GM23338 (cell line): ENCODE data around the gene CIROP. TPM values are rescaled to one million over a fixed set of nuclear protein-coding genes. Genes with fewer than 3 reads are reported as not detected.

Experiments used
- ATAC-seq: fragments of 200-7000 bp; cut with Tn5 transposase; 3 replicates; pipeline ENCODE4 v1.9.1; 2020
- DNase-seq: peaks from one replicate; pipeline ENCODE4 v3.0.0-alpha.2; 2015; ENCODE audit warnings: low spot score
- H2AFZ ChIP-seq: fragments of 200-600 bp; sonication (generic); 2 replicates; pipeline ENCODE4 v1.8.0; 2016; ENCODE audit warnings: antibody characterized with exemption, mild to moderate bottlenecking, moderate library complexity
- H3F3A ChIP-seq: fragments of 200-600 bp; sonication (generic); replicated peaks from 2 replicates; pipeline ENCODE4 v1.8.0; 2017; ENCODE audit warnings: antibody characterized with exemption, mixed run types, low read depth
- H3K27ac ChIP-seq: fragments of 200-600 bp; sonication (generic); 2 replicates; pipeline ENCODE4 v1.6.1; 2016; ENCODE audit warnings: low read depth
- H3K27me3 ChIP-seq: fragments of 200-600 bp; sonication (generic); 2 replicates; pipeline ENCODE4 v1.8.0; 2016; ENCODE audit warnings: mild to moderate bottlenecking, mixed run types, moderate library complexity; ENCODE audit not compliant: insufficient read depth
- H3K36me3 ChIP-seq: fragments of 200-600 bp; sonication (generic); 2 replicates; pipeline ENCODE4 v1.8.0; 2016; ENCODE audit warnings: mild to moderate bottlenecking; ENCODE audit not compliant: insufficient read depth
- H3K4me1 ChIP-seq: fragments of 200-600 bp; sonication (generic); 2 replicates; pipeline ENCODE4 v1.8.0; 2016; ENCODE audit warnings: mild to moderate bottlenecking, moderate library complexity; ENCODE audit not compliant: insufficient read depth
- H3K4me2 ChIP-seq: fragments of 200-600 bp; sonication (generic); 2 replicates; pipeline ENCODE4 v1.7.1; 2017; ENCODE audit warnings: mixed run types
- H3K4me3 ChIP-seq: fragments of 200-600 bp; sonication (generic); 2 replicates; pipeline ENCODE4 v1.6.1; 2016; ENCODE audit warnings: mixed run types
- H3K79me2 ChIP-seq: fragments of 200-600 bp; sonication (generic); replicated peaks from 2 replicates; pipeline ENCODE4 v1.8.0; 2017; ENCODE audit warnings: mild to moderate bottlenecking; ENCODE audit not compliant: insufficient read depth
- H3K9me2 ChIP-seq: fragments of 200-600 bp; sonication (generic); 2 replicates; pipeline ENCODE4 v1.8.0; 2017; ENCODE audit not compliant: insufficient read depth
- H4K20me1 ChIP-seq: fragments of 200-600 bp; sonication (generic); replicated peaks from 2 replicates; pipeline ENCODE4 v1.8.0; 2017; ENCODE audit warnings: mild to moderate bottlenecking; ENCODE audit not compliant: insufficient read depth
- H3K27ac Mint-ChIP-seq: 2 replicates; pipeline ENCODE4 v1.8.0; 2020; ENCODE audit warnings: inconsistent platforms, mild to moderate bottlenecking, moderate library complexity, mixed read lengths
- H3K27me3 Mint-ChIP-seq: 3 replicates; pipeline ENCODE4 v1.8.0; 2022; ENCODE audit warnings: low read depth, mild to moderate bottlenecking, moderate library complexity, mixed read lengths, inconsistent platforms; ENCODE audit not compliant: insufficient read depth, poor library complexity
- H3K36me3 Mint-ChIP-seq: 3 replicates; pipeline ENCODE4 v1.8.0; 2021; ENCODE audit warnings: low read depth, mild to moderate bottlenecking, inconsistent platforms, moderate library complexity, mixed read lengths
- H3K4me1 Mint-ChIP-seq: 3 replicates; pipeline ENCODE4 v1.8.0; 2020; ENCODE audit warnings: mild to moderate bottlenecking, inconsistent platforms, mixed read lengths
- H3K4me3 Mint-ChIP-seq: 3 replicates; pipeline ENCODE4 v1.8.0; 2021; ENCODE audit warnings: moderate library complexity, mild to moderate bottlenecking, inconsistent platforms, mixed read lengths
- H3K9me3 Mint-ChIP-seq: 3 replicates; pipeline ENCODE4 v1.8.0; 2020; ENCODE audit warnings: moderate library complexity, mild to moderate bottlenecking, inconsistent platforms, mixed read lengths
- CREB1 ChIP-seq: fragments of 250-450 bp; sonication (Bioruptor Pico); IDR thresholded peaks from 2 replicates; pipeline ENCODE4 v1.5.0; 2020; ENCODE audit warnings: low read depth, mild to moderate bottlenecking, moderate library complexity
- EZH2 ChIP-seq: fragments of 200-600 bp; sonication (generic); IDR thresholded peaks from one replicate; pipeline ENCODE4 v1.8.0; 2017; ENCODE audit warnings: antibody characterized with exemption, mild to moderate bottlenecking, low read depth; ENCODE audit not compliant: unreplicated experiment
- JUNB ChIP-seq: IDR thresholded peaks from one replicate; pipeline ENCODE4 v1.6.1; 2016; ENCODE audit warnings: antibody characterized with exemption; ENCODE audit not compliant: unreplicated experiment
- NANOG ChIP-seq: IDR thresholded peaks from 2 replicates; pipeline ENCODE4 v1.6.1; 2016; ENCODE audit warnings: antibody characterized with exemption, borderline replicate concordance
- POLR2AphosphoS5 ChIP-seq: IDR thresholded peaks from 2 replicates; pipeline ENCODE4 v1.6.1; 2016; ENCODE audit warnings: antibody characterized with exemption, low read depth
- STAT1 ChIP-seq: IDR thresholded peaks from one replicate; pipeline ENCODE4 v1.6.1; 2016; ENCODE audit warnings: antibody characterized with exemption; ENCODE audit not compliant: unreplicated experiment
- ZNF114 ChIP-seq: fragments of 250-450 bp; sonication (Bioruptor Pico); IDR thresholded peaks from 2 replicates; pipeline ENCODE4 v1.5.0; 2020; ENCODE audit warnings: mild to moderate bottlenecking, moderate library complexity
- ZNF331 ChIP-seq: fragments of 250-450 bp; sonication (Bioruptor Pico); IDR thresholded peaks from 2 replicates; pipeline ENCODE4 v1.5.0; 2020; ENCODE audit warnings: low read depth, mild to moderate bottlenecking, moderate library complexity
- polyA plus RNA-seq: library from polyadenylated mRNA; unstranded; fragments of >200 nt; fragmentation: Nextera tagmentation; extraction: Ambion mirVana; gene quantifications from 2 replicates; pipeline ENCODE4 v1.2.1, GENCODE V29; 2016
- total RNA-seq: library from RNA; depleted of rRNA; stranded (reverse); fragments of >200 nt; shearing (Covaris generic); gene quantifications from 2 replicates; pipeline ENCODE4 v1.2.3, GENCODE V29; 2014
- TF ChIP-seq, protein P1 (sequence below): IDR thresholded peaks from 2 replicates; pipeline ENCODE4 v1.6.1; 2016; ENCODE audit warnings: antibody characterized with exemption
- TF ChIP-seq, protein P2 (sequence below), 2 experiments: fragments of 200-600 bp in 1 of 2; sonication (generic) in 1 of 2; conservative IDR thresholded peaks; 2 replicates each; pipeline versions ENCODE4 v1.5.1 to v1.6.1; 2016 to 2017; ENCODE audit warnings: antibody characterized with exemption in 2 of 2, low read depth in 2 of 2, mild to moderate bottlenecking in 2 of 2, moderate library complexity in 1 of 2

The CIROP gene
- total and polyA plus RNA-seq, 2 experiments from 2014 or later: not detected

DNA sequence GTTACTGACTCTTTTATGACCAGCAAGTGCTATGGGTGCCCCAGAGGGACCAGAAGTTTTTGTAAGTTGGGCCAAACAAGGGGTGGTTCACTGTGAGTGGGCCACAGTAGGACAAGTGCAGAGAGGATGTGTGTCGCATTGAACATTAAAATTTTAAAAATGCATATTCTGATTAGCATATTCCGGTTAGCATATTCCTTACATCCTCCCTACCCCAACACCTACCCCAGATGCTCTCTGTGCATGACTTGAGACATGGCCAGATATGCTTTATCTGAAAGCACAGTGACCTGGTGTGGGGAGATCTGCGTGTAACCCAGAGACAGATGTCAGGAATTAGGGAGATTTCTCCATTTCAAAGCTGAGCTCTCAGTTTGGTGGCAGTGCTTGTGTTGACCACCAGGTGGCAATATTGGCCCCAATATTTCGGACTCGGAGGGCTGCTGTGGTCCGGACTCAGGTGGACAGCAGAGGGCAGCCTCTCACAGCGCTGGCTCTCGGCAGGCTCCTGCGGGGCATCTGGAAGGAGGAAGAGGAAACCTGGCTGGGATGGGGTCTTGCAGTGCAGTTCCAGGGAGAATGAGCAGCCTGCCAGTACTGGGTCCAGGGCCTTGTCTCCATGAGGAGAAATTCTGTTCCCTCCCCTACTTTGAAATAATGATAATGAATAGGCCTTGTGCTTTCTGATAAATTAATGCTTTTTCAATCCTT, 15.9 kb upstream of the CIROP start:
- H3K79me2 ChIP-seq: no peaks in the 10 kb centered on the region
- Mint-ChIP-seq H3K4me3 (peak overlapping the region; percentile 6; the same call in 1 of the 3 replicates), H3K36me3 (no peaks in the 10 kb centered on the region; the same call in 1 of the 3 replicates)

DNA sequence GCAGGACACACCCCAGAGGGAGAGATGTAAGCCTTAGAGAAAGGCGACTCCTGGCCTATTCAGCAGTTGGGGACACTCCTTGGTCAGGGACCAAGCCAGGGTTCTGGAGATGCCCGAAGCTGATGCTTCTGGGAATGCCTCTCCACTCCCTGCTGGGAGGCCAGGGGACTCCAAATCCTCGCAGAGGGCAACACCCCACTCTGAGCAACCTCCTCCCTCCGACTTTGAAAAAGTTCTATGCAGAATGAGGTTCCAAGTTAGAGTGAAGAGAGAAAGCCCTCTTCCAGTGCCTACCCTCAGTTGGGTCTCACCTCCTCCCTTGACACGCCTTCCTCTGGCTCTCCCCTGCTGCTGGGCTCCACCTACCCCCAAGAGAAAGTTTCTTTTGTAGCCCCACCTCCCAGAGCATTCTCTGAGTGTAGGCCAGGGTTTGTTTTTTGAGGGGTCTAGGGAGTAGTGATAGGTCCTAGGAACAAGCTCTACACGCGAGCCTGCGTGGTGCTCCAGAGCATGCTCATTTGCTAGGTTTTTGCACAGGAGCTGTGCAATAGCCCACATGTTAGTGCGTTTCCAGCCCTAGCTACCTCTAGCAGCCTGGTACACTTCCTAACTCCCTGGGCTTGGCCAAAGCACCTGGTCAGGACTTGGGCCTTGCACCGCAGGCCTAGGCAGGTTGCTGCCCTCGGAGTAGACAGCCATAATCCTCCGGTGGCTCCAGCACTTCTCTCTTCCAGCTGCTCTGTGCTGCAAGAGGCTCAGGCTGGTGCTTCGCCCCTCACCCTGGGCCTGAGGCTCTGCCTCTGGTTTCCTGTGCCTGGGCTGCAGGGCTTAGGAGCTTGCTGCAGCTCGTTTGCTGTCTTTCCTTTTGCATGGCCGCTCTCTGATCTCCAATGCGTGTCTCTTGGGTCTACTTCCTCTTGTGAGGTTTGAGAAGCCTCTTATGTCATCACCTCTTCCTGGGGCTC, 14.9 kb upstream of the CIROP start:
- no peaks in the 10 kb centered on the region for H3K79me2 ChIP-seq
- Mint-ChIP-seq H3K27ac (no peak overlapping the region), H3K27me3 (peaks cover 22% of the 10 kb centered on the region), H3K36me3 (no peaks in the 10 kb centered on the region; the same call in 2 of the 3 replicates), H3K9me3 (no peaks in the 10 kb centered on the region; the same call in 2 of the 3 replicates), H3K4me1 (peaks cover 50% of the 10 kb centered on the region), H3K4me3 (peak overlapping the region; percentile 24; the same call in 1 of the 3 replicates)
- no peaks in the 10 kb centered on the region for H4K20me1 ChIP-seq
- H3K4me1 ChIP-seq: peaks cover 29% of the 10 kb centered on the region
- H2AFZ ChIP-seq: peak overlapping the region; percentile 43; the same call in 1 of the 2 replicates
- no peaks in the 10 kb centered on the region; the same call in 1 of the 2 replicates for H3F3A ChIP-seq
- H3K36me3 ChIP-seq: no peaks in the 10 kb centered on the region
- H3K27me3 ChIP-seq: no peaks in the 10 kb centered on the region
- H3K4me2 ChIP-seq: 0 out of 2 replicates have a peak overlapping the region, but pooled peaks have one; percentile 14
- H3K9me2 ChIP-seq: no peaks in the 10 kb centered on the region
- peak; percentile 6; the same call in 2 of the 3 replicates for ATAC-seq
- no peak overlapping the region for H3K27ac ChIP-seq
- no peak overlapping the region for H3K4me3 ChIP-seq
- DNase-seq: no peak
- TF ChIP-seq CREB1 (CRISPR knock-in tag): no peak
- no peak for TF ChIP-seq EZH2
- no peak for TF ChIP-seq ZNF114
- TF ChIP-seq, protein P1, sequence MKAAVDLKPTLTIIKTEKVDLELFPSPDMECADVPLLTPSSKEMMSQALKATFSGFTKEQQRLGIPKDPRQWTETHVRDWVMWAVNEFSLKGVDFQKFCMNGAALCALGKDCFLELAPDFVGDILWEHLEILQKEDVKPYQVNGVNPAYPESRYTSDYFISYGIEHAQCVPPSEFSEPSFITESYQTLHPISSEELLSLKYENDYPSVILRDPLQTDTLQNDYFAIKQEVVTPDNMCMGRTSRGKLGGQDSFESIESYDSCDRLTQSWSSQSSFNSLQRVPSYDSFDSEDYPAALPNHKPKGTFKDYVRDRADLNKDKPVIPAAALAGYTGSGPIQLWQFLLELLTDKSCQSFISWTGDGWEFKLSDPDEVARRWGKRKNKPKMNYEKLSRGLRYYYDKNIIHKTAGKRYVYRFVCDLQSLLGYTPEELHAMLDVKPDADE: no peak
- no peak for TF ChIP-seq NANOG
- no peak for TF ChIP-seq STAT1
- TF ChIP-seq, protein P2, sequence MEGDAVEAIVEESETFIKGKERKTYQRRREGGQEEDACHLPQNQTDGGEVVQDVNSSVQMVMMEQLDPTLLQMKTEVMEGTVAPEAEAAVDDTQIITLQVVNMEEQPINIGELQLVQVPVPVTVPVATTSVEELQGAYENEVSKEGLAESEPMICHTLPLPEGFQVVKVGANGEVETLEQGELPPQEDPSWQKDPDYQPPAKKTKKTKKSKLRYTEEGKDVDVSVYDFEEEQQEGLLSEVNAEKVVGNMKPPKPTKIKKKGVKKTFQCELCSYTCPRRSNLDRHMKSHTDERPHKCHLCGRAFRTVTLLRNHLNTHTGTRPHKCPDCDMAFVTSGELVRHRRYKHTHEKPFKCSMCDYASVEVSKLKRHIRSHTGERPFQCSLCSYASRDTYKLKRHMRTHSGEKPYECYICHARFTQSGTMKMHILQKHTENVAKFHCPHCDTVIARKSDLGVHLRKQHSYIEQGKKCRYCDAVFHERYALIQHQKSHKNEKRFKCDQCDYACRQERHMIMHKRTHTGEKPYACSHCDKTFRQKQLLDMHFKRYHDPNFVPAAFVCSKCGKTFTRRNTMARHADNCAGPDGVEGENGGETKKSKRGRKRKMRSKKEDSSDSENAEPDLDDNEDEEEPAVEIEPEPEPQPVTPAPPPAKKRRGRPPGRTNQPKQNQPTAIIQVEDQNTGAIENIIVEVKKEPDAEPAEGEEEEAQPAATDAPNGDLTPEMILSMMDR (conservative IDR thresholded peaks at IDR 0.05; ENCODE audit: low read depth in 2 of 2): no peak
- no peak for TF ChIP-seq JUNB
- TF ChIP-seq POLR2AphosphoS5: no peak

More for the DNA sequence above, 15.9 kb upstream of the CIROP start:
- H3K4me1 Mint-ChIP-seq: peaks cover 55% of the 10 kb centered on the region
- Histone ChIP-seq H4K20me1 (no peaks in the 10 kb centered on the region), H3K4me2 (no peak overlapping the region), H3F3A (no peaks in the 10 kb centered on the region; the same call in 1 of the 2 replicates), H3K27ac (no peak overlapping the region), H3K9me2 (no peaks in the 10 kb centered on the region), H3K36me3 (no peaks in the 10 kb centered on the region), H3K4me3 (no peak overlapping the region), H3K4me1 (peaks cover 40% of the 10 kb centered on the region), H2AFZ (no peak overlapping the region), H3K27me3 (no peaks in the 10 kb centered on the region)
- ATAC-seq (peak; percentile 87), DNase-seq (peak; percentile 95)
- peaks cover 22% of the 10 kb centered on the region for H3K27me3 Mint-ChIP-seq
- 0 out of 2 replicates have a peak overlapping the region, but pooled peaks have one; percentile 40 for H3K27ac Mint-ChIP-seq
- TF ChIP-seq POLR2AphosphoS5 (no peak), ZNF114 (no peak), EZH2 (no peak), NANOG (no peak), JUNB (no peak), ZNF331 (CRISPR knock-in tag) (no peak)
- TF ChIP-seq, protein P2 (conservative IDR thresholded peaks at IDR 0.05; ENCODE audit: low read depth in 2 of 2): peak; percentile 100
- no peaks in the 10 kb centered on the region; the same call in 2 of the 3 replicates for H3K9me3 Mint-ChIP-seq
